Occipital lobe (tissue), 2 donors: ENCODE measurements around the gene TRAF1. TPM values are rescaled to one million over a fixed set of nuclear protein-coding genes. Genes with fewer than 3 reads are reported as not detected.

Experiments used
- DNase-seq: peaks from one replicate; lab custom pipeline; 2025; lab: John Stamatoyannopoulos, UW
- total RNA-seq: library from RNA; depleted of rRNA; stranded (reverse); fragments of >200 nt; gene quantifications from one replicate; pipeline ENCODE4 v1.2.3, GENCODE V29; 2014

TRAF1 gene
- total RNA-seq, 1 donor from 2014 or later, result 2.5 TPM

GRCh38 chr9:120924698-120925534 is 1.7 kb downstream of the TRAF1 start:
- no peak for DNase-seq

GRCh38 chr9:120923620-120924328 is 2.8 kb downstream of the TRAF1 start:
- DNase-seq, result no peak

GRCh38 chr9:120922404-120923195 is 4.0 kb downstream of the TRAF1 start:
- no peak for DNase-seq

- DNase-seq, result no peak
These were observed 4.9 kb downstream of the TRAF1 start for GRCh38 chr9:120921661-120922181.

- no peak for DNase-seq
These were observed 5.8 kb downstream of the TRAF1 start for GRCh38 chr9:120920806-120921178.

GRCh38 chr9:120919843-120920805 is 6.5 kb downstream of the TRAF1 start:
- DNase-seq, result no peak

- DNase-seq, result no peak
These were observed 7.4 kb downstream of the TRAF1 start for GRCh38 chr9:120918931-120919842.

- DNase-seq, result no peak
These were observed 8.4 kb downstream of the TRAF1 start for GRCh38 chr9:120917929-120918762.

- no peak for DNase-seq
These were observed 9.4 kb downstream of the TRAF1 start for GRCh38 chr9:120916991-120917880.

GRCh38 chr9:120916588-120916987 is 10.0 kb downstream of the TRAF1 start:
- DNase-seq, result no peak

- no peak for DNase-seq
These were observed 10.6 kb downstream of the TRAF1 start for GRCh38 chr9:120915854-120916470.

GRCh38 chr9:120914953-120915352 is 11.6 kb downstream of the TRAF1 start:
- DNase-seq, result no peak

GRCh38 chr9:120914396-120914795 is 12.2 kb downstream of the TRAF1 start:
- peak; percentile 75 for DNase-seq

- DNase-seq, result no peak
These were observed 12.8 kb downstream of the TRAF1 start for GRCh38 chr9:120913647-120914264.

- DNase-seq, result no peak
These were observed 13.5 kb downstream of the TRAF1 start for GRCh38 chr9:120912958-120913646.

- DNase-seq, result no peak
These were observed 15.2 kb downstream of the TRAF1 start for GRCh38 chr9:120911295-120911837.
